Transverse colon (tissue), 3 donors: Measurements from ENCODE around the gene ZFX.

Experiments
- CTCF ChIP-seq, 5 experiments: fragments of 200-600 bp in 3 of 5; fragments of 450-650 bp in 2 of 5; sonication (generic) in 3 of 5; IDR thresholded peaks; 1 replicate in 2 of 5; 2 replicates in 3 of 5; pipeline ENCODE4 v1.5.1; 2016 to 2017; ENCODE audit warnings: antibody characterized with exemption in 5 of 5, inconsistent platforms in 3 of 5, mild to moderate bottlenecking in 2 of 5, moderate library complexity in 1 of 5
- POLR2A ChIP-seq: fragments of 450-650 bp; IDR thresholded peaks from one replicate; pipeline ENCODE4 v1.6.1; 2016; ENCODE audit warnings: antibody characterized with exemption, mild to moderate bottlenecking, moderate library complexity

- no peak for TF ChIP-seq CTCF (IDR thresholded peaks at IDR 0.05)
- no peak for TF ChIP-seq POLR2A
Observed at GRCh38 chrX:24131476-24131875, 18.1 kb upstream of the ZFX start.
